Mesenchymal stem cell (in vitro differentiated cells and primary cell): ENCODE results near the gene C3orf38.

Experiments used
- DNase-seq: peaks from one replicate; pipeline ENCODE4 v3.0.0-alpha.2; 2013
- H2AFZ ChIP-seq: one replicate; pipeline ENCODE4 v1.6.1; 2013; ENCODE audit warnings: low read depth, mild to moderate bottlenecking, control low read depth, inconsistent platforms, low read length, moderate library complexity
- H2AK5ac ChIP-seq: 2 replicates; pipeline ENCODE4 v1.6.1; 2013; ENCODE audit warnings: low read length, moderate library complexity, mild to moderate bottlenecking, inconsistent platforms; ENCODE audit not compliant: severe bottlenecking
- H2BK120ac ChIP-seq: one replicate; pipeline ENCODE4 v1.6.1; 2013; ENCODE audit warnings: low read depth, mild to moderate bottlenecking, inconsistent platforms, low read length, moderate library complexity
- H2BK12ac ChIP-seq, 2 experiments: one replicate each; pipeline ENCODE4 v1.6.1; 2013; ENCODE audit warnings: inconsistent platforms in 2 of 2, low read length in 2 of 2, mild to moderate bottlenecking in 2 of 2, moderate library complexity in 2 of 2, control low read depth in 1 of 2
- H2BK15ac ChIP-seq: one replicate; pipeline ENCODE4 v1.6.1; 2013; ENCODE audit warnings: mild to moderate bottlenecking, low read depth, inconsistent platforms; ENCODE audit not compliant: poor library complexity, severe bottlenecking
- H2BK5ac ChIP-seq: 2 replicates; pipeline ENCODE4 v1.6.1; 2013; ENCODE audit warnings: low read depth, mild to moderate bottlenecking, low read length, control low read depth, inconsistent platforms; ENCODE audit not compliant: poor library complexity, severe bottlenecking
- H3K14ac ChIP-seq, 2 experiments: one replicate each; pipeline ENCODE4 v1.6.1; 2013; ENCODE audit warnings: inconsistent platforms in 2 of 2, low read length in 2 of 2, control low read depth in 1 of 2, mild to moderate bottlenecking in 1 of 2, moderate library complexity in 1 of 2
- H3K18ac ChIP-seq, 2 experiments: one replicate each; pipeline ENCODE4 v1.6.1; 2013; ENCODE audit warnings: inconsistent platforms in 2 of 2, low read length in 2 of 2, control low read depth in 1 of 2, low read depth in 1 of 2, mild to moderate bottlenecking in 1 of 2
- H3K23ac ChIP-seq, 2 experiments: one replicate each; pipeline ENCODE4 v1.6.1; 2013; ENCODE audit warnings: inconsistent platforms in 2 of 2, low read length in 2 of 2, mild to moderate bottlenecking in 2 of 2, moderate library complexity in 2 of 2, control low read depth in 1 of 2
- H3K27ac ChIP-seq: 2 replicates; pipeline ENCODE4 v1.5.1; 2013; ENCODE audit warnings: mild to moderate bottlenecking, moderate library complexity, low read length, control low read depth, inconsistent platforms; ENCODE audit not compliant: poor library complexity, severe bottlenecking
- H3K27me3 ChIP-seq, 2 experiments: 2 replicates each; pipeline versions ENCODE4 v1.6.1 to v1.7.0; 2013; ENCODE audit warnings: low read length in 2 of 2, mild to moderate bottlenecking in 2 of 2, moderate library complexity in 2 of 2, control low read depth in 1 of 2, inconsistent platforms in 1 of 2; ENCODE audit not compliant: control insufficient read depth in 1 of 2, insufficient read depth in 1 of 2
- H3K36me3 ChIP-seq, 2 experiments: 2 replicates each; pipeline versions ENCODE4 v1.6.1 to v1.7.0; 2013; ENCODE audit warnings: low read length in 2 of 2, control low read depth in 1 of 2, inconsistent platforms in 1 of 2, low read depth in 1 of 2, mild to moderate bottlenecking in 1 of 2; ENCODE audit not compliant: insufficient read depth in 2 of 2, control insufficient read depth in 1 of 2
- H3K4ac ChIP-seq, 2 experiments: one replicate each; pipeline ENCODE4 v1.6.1; 2013; ENCODE audit warnings: inconsistent platforms in 2 of 2, low read length in 2 of 2, mild to moderate bottlenecking in 2 of 2, moderate library complexity in 2 of 2, control low read depth in 1 of 2, low read depth in 1 of 2
- H3K4me1 ChIP-seq: 2 replicates; pipeline ENCODE4 v1.6.1; 2013; ENCODE audit warnings: low read depth, low read length, control low read depth; ENCODE audit not compliant: control insufficient read depth, insufficient read depth
- H3K4me2 ChIP-seq: 2 replicates; pipeline ENCODE4 v1.6.1; 2013; ENCODE audit warnings: low read length, mild to moderate bottlenecking, inconsistent platforms; ENCODE audit not compliant: poor library complexity, severe bottlenecking
- H3K4me3 ChIP-seq, 2 experiments: 2 replicates each; pipeline versions ENCODE4 v1.5.1 to v1.7.0; 2013; ENCODE audit warnings: low read length in 2 of 2, mild to moderate bottlenecking in 2 of 2, control low read depth in 1 of 2, low read depth in 1 of 2; ENCODE audit not compliant: insufficient read depth in 1 of 2
- H3K79me1 ChIP-seq: replicated peaks from 2 replicates; pipeline ENCODE4 v1.6.1; 2013; ENCODE audit warnings: mild to moderate bottlenecking, control low read depth, low read length, inconsistent platforms; ENCODE audit not compliant: poor library complexity, severe bottlenecking
- H3K9ac ChIP-seq: 2 replicates; pipeline ENCODE4 v1.7.0; 2013; ENCODE audit warnings: mild to moderate bottlenecking, low read length, moderate library complexity
- H3K9me3 ChIP-seq: 2 replicates; pipeline ENCODE4 v1.7.0; 2013; ENCODE audit warnings: mild to moderate bottlenecking, low read length; ENCODE audit not compliant: control insufficient read depth
- H4K8ac ChIP-seq: one replicate; pipeline ENCODE4 v1.6.1; 2013; ENCODE audit warnings: inconsistent platforms, mild to moderate bottlenecking, low read length, moderate library complexity
- H4K91ac ChIP-seq: one replicate; pipeline ENCODE4 v1.6.1; 2013; ENCODE audit warnings: mild to moderate bottlenecking, low read length, inconsistent platforms
- WGBS: methylation state at CpG from one replicate; pipeline ENCODE4 v1.1.7; 2013; ENCODE audit warnings: mixed read lengths; 5-methylcytosine and 5-hydroxymethylcytosine counted together

Gene C3orf38

GRCh38 chr3:88188436-88188835 lies 38.7 kb downstream of the C3orf38 start:
- H3K18ac ChIP-seq, result no peak overlapping the region
- peak; percentile 27 for DNase-seq
- peak overlapping the region in 1 of 2 experiments; percentile 49 for H3K4me3 ChIP-seq
- no peak overlapping the region for H2BK12ac ChIP-seq
- H2AFZ ChIP-seq, result no peak overlapping the region
- H4K91ac ChIP-seq, result no peak overlapping the region
- 62% methylated on average over 3 of the region's 6 CpGs for WGBS
- no peaks in the 10 kb centered on the region for H3K79me1 ChIP-seq
- no peak overlapping the region for H2BK15ac ChIP-seq
- no peaks in the 10 kb centered on the region for H3K36me3 ChIP-seq
- no peak overlapping the region for H4K8ac ChIP-seq
- H3K9me3 ChIP-seq, result no peaks in the 10 kb centered on the region
- H3K9ac ChIP-seq, result no peak overlapping the region
- H3K27ac ChIP-seq, result no peak overlapping the region
- no peak overlapping the region for H3K14ac ChIP-seq
- H2BK120ac ChIP-seq, result no peak overlapping the region
- no peak overlapping the region for H2BK5ac ChIP-seq
- no peak overlapping the region for H2AK5ac ChIP-seq
- H3K4ac ChIP-seq, result no peak overlapping the region
- H3K4me1 ChIP-seq, result peaks cover 2% of the 10 kb centered on the region
- no peak overlapping the region for H3K4me2 ChIP-seq
- no peak overlapping the region for H3K23ac ChIP-seq
- no peaks in the 10 kb centered on the region for H3K27me3 ChIP-seq

DNA sequence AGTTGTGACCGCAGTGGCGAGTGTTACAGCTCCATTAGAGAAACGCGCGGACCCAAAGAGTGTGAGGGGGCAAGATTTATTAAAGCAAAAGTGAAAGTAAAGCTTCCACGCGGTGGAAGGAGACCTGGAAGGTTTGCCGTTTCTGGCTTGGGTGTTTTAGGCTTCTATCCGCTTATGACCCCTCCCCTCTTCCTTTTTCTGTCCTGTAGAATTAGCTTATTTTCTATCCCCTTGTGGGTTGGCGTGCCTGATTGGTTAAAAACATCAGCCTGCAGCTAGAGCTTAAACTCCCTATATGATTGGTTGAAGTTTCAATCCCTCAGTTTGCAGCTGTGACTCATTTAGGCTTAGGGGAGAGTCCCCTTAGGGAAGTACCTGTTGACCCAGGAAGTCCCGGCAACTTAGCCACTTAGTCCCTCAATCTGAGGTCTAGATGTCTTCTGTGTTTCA lies 39.6 kb downstream of the C3orf38 start:
- 96% methylated on average over 11 of the region's 11 CpGs for WGBS
- no peak overlapping the region for H3K4me2 ChIP-seq

DNA sequence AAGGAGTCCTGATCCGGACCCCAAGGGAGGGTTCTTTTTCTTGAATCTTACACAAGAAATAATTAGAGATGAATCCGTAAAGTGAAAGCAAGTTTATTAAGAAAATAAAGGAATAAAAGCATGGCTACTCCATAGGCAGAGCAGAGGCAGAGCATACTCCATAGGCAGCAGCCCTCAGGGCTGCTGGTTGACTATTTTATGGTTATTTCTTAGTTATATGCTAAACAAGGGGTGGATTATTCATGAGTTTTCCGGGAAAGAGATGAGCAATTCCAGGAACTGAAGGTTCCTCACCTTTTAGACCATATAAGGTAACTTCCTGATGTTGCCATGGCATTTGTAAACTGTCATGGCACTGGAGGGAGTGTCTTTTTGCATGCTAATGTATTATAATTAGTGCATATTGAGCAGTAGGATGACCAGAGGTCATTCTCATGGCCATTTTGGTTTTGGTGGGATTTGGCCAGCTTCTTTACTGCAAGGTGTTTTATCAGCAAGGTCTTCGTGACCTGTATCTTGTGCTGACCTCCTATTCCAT lies 42.2 kb downstream of the C3orf38 start:
- no peak overlapping the region for H3K4me3 ChIP-seq
- no peak overlapping the region for H2BK15ac ChIP-seq
- H2AFZ ChIP-seq, result no peak overlapping the region
- no peaks in the 10 kb centered on the region for H3K79me1 ChIP-seq
- no peak overlapping the region for H4K8ac ChIP-seq
- no peak for DNase-seq
- 52% methylated on average over 4 of the region's 4 CpGs for WGBS
- H3K9me3 ChIP-seq, result no peaks in the 10 kb centered on the region
- peaks cover 2% of the 10 kb centered on the region for H3K4me1 ChIP-seq
- H2BK12ac ChIP-seq, result no peak overlapping the region
- H2BK120ac ChIP-seq, result no peak overlapping the region
- no peak overlapping the region for H2BK5ac ChIP-seq
- H3K14ac ChIP-seq, result no peak overlapping the region
- no peak overlapping the region for H3K9ac ChIP-seq
- no peak overlapping the region for H3K4me2 ChIP-seq
- no peak overlapping the region for H3K4ac ChIP-seq
- H3K23ac ChIP-seq, result no peak overlapping the region
- H3K27ac ChIP-seq, result no peak overlapping the region
- H3K27me3 ChIP-seq, result no peaks in the 10 kb centered on the region
- H3K18ac ChIP-seq, result no peak overlapping the region
- no peak overlapping the region for H4K91ac ChIP-seq
- H3K36me3 ChIP-seq, result no peaks in the 10 kb centered on the region
- no peak overlapping the region for H2AK5ac ChIP-seq

More for the DNA sequence above, 39.6 kb downstream of the C3orf38 start:
- Histone ChIP-seq H2BK120ac (no peak overlapping the region), H3K27me3 (no peaks in the 10 kb centered on the region), H3K79me1 (no peaks in the 10 kb centered on the region), H3K4me3 (no peak overlapping the region), H2BK5ac (no peak overlapping the region), H3K36me3 (no peaks in the 10 kb centered on the region), H4K91ac (no peak overlapping the region), H3K4ac (no peak overlapping the region), H3K4me1 (peaks cover 2% of the 10 kb centered on the region), H2AK5ac (no peak overlapping the region), H3K9ac (no peak overlapping the region), H3K23ac (no peak overlapping the region), H2BK15ac (no peak overlapping the region), H4K8ac (no peak overlapping the region), H3K9me3 (no peaks in the 10 kb centered on the region), H3K27ac (no peak overlapping the region), H2AFZ (no peak overlapping the region), H2BK12ac (no peak overlapping the region), H3K18ac (no peak overlapping the region), H3K14ac (no peak overlapping the region)
- DNase-seq, result no peak

- Histone ChIP-seq H3K36me3 (no peaks in the 10 kb centered on the region), H2BK120ac (no peak overlapping the region), H3K79me1 (no peaks in the 10 kb centered on the region), H2AK5ac (no peak overlapping the region), H3K9ac (no peak overlapping the region), H3K23ac (no peak overlapping the region), H3K9me3 (no peaks in the 10 kb centered on the region), H3K14ac (no peak overlapping the region), H2BK5ac (no peak overlapping the region), H4K91ac (no peak overlapping the region), H3K18ac (no peak overlapping the region), H3K4ac (no peak overlapping the region), H3K4me2 (no peak overlapping the region), H3K27ac (no peak overlapping the region), H3K4me1 (peaks cover 2% of the 10 kb centered on the region), H4K8ac (no peak overlapping the region), H2BK15ac (no peak overlapping the region), H3K4me3 (no peak overlapping the region), H3K27me3 (no peaks in the 10 kb centered on the region), H2BK12ac (no peak overlapping the region), H2AFZ (no peak overlapping the region)
- DNase-seq, result no peak
- 100% methylated on average over 1 of the region's 3 CpGs for WGBS
These were observed 42.9 kb downstream of the C3orf38 start for GRCh38 chr3:88192631-88193030.
